Ishikawa (cell line): Measurements from ENCODE around the gene NPAS3.

ENCODE experiments used
- CEBPB ChIP-seq: IDR thresholded peaks from 2 replicates; pipeline ENCODE4 v1.6.1; 2012
- CREB1 ChIP-seq: IDR thresholded peaks from 2 replicates; pipeline ENCODE4 v1.6.1; 2012; ENCODE audit warnings: low read depth
- EGR1 ChIP-seq: IDR thresholded peaks from 2 replicates; pipeline ENCODE4 v1.6.1; 2012
- EP300 ChIP-seq: IDR thresholded peaks from 2 replicates; pipeline ENCODE4 v1.6.1; 2012; ENCODE audit warnings: borderline replicate concordance
- FOXM1 ChIP-seq: IDR thresholded peaks from 2 replicates; pipeline ENCODE4 v1.6.1; 2012; ENCODE audit warnings: low read depth, borderline replicate concordance
- MAX ChIP-seq: IDR thresholded peaks from 2 replicates; pipeline ENCODE4 v1.6.1; 2012
- NFIC ChIP-seq: IDR thresholded peaks from 2 replicates; pipeline ENCODE4 v1.6.1; 2012
- RAD21 ChIP-seq: IDR thresholded peaks from 2 replicates; pipeline ENCODE4 v1.6.1; 2012; ENCODE audit warnings: low read depth
- REST ChIP-seq: IDR thresholded peaks from 2 replicates; pipeline ENCODE4 v1.6.1; 2012; ENCODE audit warnings: low read depth, mild to moderate bottlenecking
- TAF1 ChIP-seq: IDR thresholded peaks from 2 replicates; pipeline ENCODE4 v1.6.1; 2012; ENCODE audit warnings: low read depth, mild to moderate bottlenecking
- TCF12 ChIP-seq: IDR thresholded peaks from 2 replicates; pipeline ENCODE4 v1.6.1; 2012; ENCODE audit warnings: low read depth
- TEAD4 ChIP-seq: IDR thresholded peaks from 2 replicates; pipeline ENCODE4 v1.6.1; 2012
- USF1 ChIP-seq: IDR thresholded peaks from 2 replicates; pipeline ENCODE4 v1.6.1; 2012
- YY1 ChIP-seq: IDR thresholded peaks from 2 replicates; pipeline ENCODE4 v1.6.1; 2012; ENCODE audit warnings: low read depth
- ZBTB7A ChIP-seq: IDR thresholded peaks from 2 replicates; pipeline ENCODE4 v1.6.1; 2012; ENCODE audit warnings: low read depth

NPAS3 gene

GRCh38 chr14:32947792-32948191, 9.1 kb downstream of the NPAS3 start:
- TF ChIP-seq EGR1: no peak
- no peak for TF ChIP-seq CEBPB
- TF ChIP-seq TEAD4: no peak
- no peak for TF ChIP-seq FOXM1
- TF ChIP-seq TCF12: no peak
- TF ChIP-seq EP300: no peak
- TF ChIP-seq CREB1: no peak
- TF ChIP-seq USF1: no peak
- TF ChIP-seq YY1: no peak
- no peak for TF ChIP-seq REST
- no peak for TF ChIP-seq TAF1
- TF ChIP-seq ZBTB7A: no peak
- no peak for TF ChIP-seq MAX
- no peak for TF ChIP-seq RAD21
- no peak for TF ChIP-seq NFIC

- TF ChIP-seq RAD21 (no peak), ZBTB7A (no peak), FOXM1 (no peak), NFIC (no peak), EGR1 (no peak), YY1 (no peak), USF1 (no peak), CREB1 (no peak), TAF1 (no peak), TCF12 (no peak)
Measured at GRCh38 chr14:32950584-32950983, 11.9 kb downstream of the NPAS3 start.

GRCh38 chr14:32967421-32967820, 28.7 kb downstream of the NPAS3 start:
- TF ChIP-seq CREB1 (no peak), NFIC (no peak), MAX (no peak), FOXM1 (no peak), CEBPB (no peak), TAF1 (no peak), EGR1 (no peak), USF1 (no peak), TCF12 (no peak), EP300 (no peak), TEAD4 (no peak), RAD21 (no peak), ZBTB7A (no peak), REST (no peak), YY1 (no peak)

GRCh38 chr14:32968972-32969544, 30.4 kb downstream of the NPAS3 start:
- TF ChIP-seq CEBPB: no peak
- no peak for TF ChIP-seq EP300
- TF ChIP-seq USF1: no peak
- TF ChIP-seq RAD21: no peak
- TF ChIP-seq MAX: no peak
- TF ChIP-seq REST: no peak
- no peak for TF ChIP-seq TEAD4
- no peak for TF ChIP-seq FOXM1
- no peak for TF ChIP-seq EGR1
- no peak for TF ChIP-seq ZBTB7A
